ENCODE results near the gene ACE2.
"Not testable (repeated sequence)": the region's sequence is repeated elsewhere in the genome, so short reads cannot be mapped to it uniquely, and the experiment has no call there.

Gene ACE2

GRCh38 chrX:15600745-15601144 lies at the start of gene ACE2:
Gene ACE2 (minus strand): TSS chrX:15600960. CDS start chrX:15600911, 49 bp downstream.
- DNase-seq = no peak

GRCh38 chrX:15647510-15647909 lies 46.8 kb upstream of the ACE2 start:
- DNase-seq = not testable (repeated sequence)

GRCh38 chrX:15646543-15646942 lies 45.8 kb upstream of the ACE2 start:
- DNase-seq = no peak

GRCh38 chrX:15646031-15646430 lies 45.3 kb upstream of the ACE2 start:
- DNase-seq = no peak

GRCh38 chrX:15645266-15645665 lies 44.5 kb upstream of the ACE2 start:
- no peak for DNase-seq

- no peak for DNase-seq
These were observed 43.8 kb upstream of the ACE2 start for GRCh38 chrX:15644560-15644872.

GRCh38 chrX:15643786-15644559 lies 43.2 kb upstream of the ACE2 start:
- no peak for DNase-seq

GRCh38 chrX:15631637-15632036 lies 30.9 kb upstream of the ACE2 start:
- DNase-seq = no peak

- no peak for DNase-seq
These were observed 22.3 kb upstream of the ACE2 start for GRCh38 chrX:15623054-15623453.

GRCh38 chrX:15619053-15619755 lies 18.4 kb upstream of the ACE2 start:
- no peak for DNase-seq

GRCh38 chrX:15617111-15617510 lies 16.4 kb upstream of the ACE2 start:
- DNase-seq = no peak

GRCh38 chrX:15616531-15616930 lies 15.8 kb upstream of the ACE2 start:
- no peak for DNase-seq

- no peak for DNase-seq
These were observed 6.3 kb upstream of the ACE2 start for GRCh38 chrX:15607067-15607466.

- DNase-seq = no peak
These were observed 5.4 kb upstream of the ACE2 start for GRCh38 chrX:15606136-15606535.

GRCh38 chrX:15605226-15605625 lies 4.5 kb upstream of the ACE2 start:
- no peak for DNase-seq

- no peak for DNase-seq
These were observed 2.0 kb upstream of the ACE2 start for GRCh38 chrX:15602761-15603160.

- DNase-seq = no peak
These were observed 1.2 kb upstream of the ACE2 start for GRCh38 chrX:15601932-15602331.

- DNase-seq = no peak
These were observed 711 bp downstream of the ACE2 start for GRCh38 chrX:15600049-15600448.

- DNase-seq = no peak
These were observed 1.3 kb downstream of the ACE2 start for GRCh38 chrX:15599461-15599860.

- no peak for DNase-seq
These were observed 2.7 kb downstream of the ACE2 start for GRCh38 chrX:15598026-15598425.

- no peak for DNase-seq
These were observed 6.4 kb downstream of the ACE2 start for GRCh38 chrX:15594371-15594770.

GRCh38 chrX:15579778-15580747 lies 20.7 kb downstream of the ACE2 start:
- DNase-seq = no peak

GRCh38 chrX:15576019-15576418 lies 24.7 kb downstream of the ACE2 start:
- no peak for DNase-seq

- no peak for DNase-seq
These were observed 26.7 kb downstream of the ACE2 start for GRCh38 chrX:15574017-15574416.

Measured in activated naive CD4-positive, alpha-beta T cell treated with anti-CD3 and anti-CD28 coated beads, Interleukin-2, amount 50 U/mL, for 16 hours (primary cell).